ENCODE results near the gene GARNL3.
A peak's percentile ranks its signal among the peaks of the same experiment; 100 is the strongest.

GARNL3 gene

GRCh38 chr9:127384901-127385300, 120.3 kb downstream of the GARNL3 start:
- DNase-seq, result no peak
- H3K36me3 ChIP-seq (ENCODE audit: control insufficient read depth in 4 of 4, insufficient read depth in 4 of 4, low read length in 3 of 4), result no peaks in the 10 kb centered on the region
- no peak overlapping the region for H3K4me3 ChIP-seq (ENCODE audit: control insufficient read depth in 1 of 7, extremely low read depth in 1 of 7, insufficient read depth in 4 of 7, low read depth in 2 of 7, low read length in 6 of 7)
- peaks cover 0 to 3% (median 0%) of the 10 kb centered on the region in 5 experiments for H3K9me3 ChIP-seq (ENCODE audit: control extremely low read depth in 1 of 5, control insufficient read depth in 4 of 5, insufficient read depth in 2 of 5, low read depth in 1 of 5, low read length in 4 of 5)
- H3K27ac ChIP-seq (ENCODE audit: insufficient read depth in 1 of 2, low read depth in 1 of 2, low read length in 2 of 2, poor library complexity in 1 of 2, severe bottlenecking in 2 of 2), result no peak overlapping the region
- H3K27me3 ChIP-seq (replicated peaks in 2 of 5; ENCODE audit: control insufficient read depth in 4 of 5, insufficient read depth in 5 of 5, low read length in 4 of 5), result peaks cover 4 to 42% (median 8%) of the 10 kb centered on the region in 5 experiments
- WGBS (ENCODE audit: insufficient coverage), result 97% methylated on average over 13 of the region's 13 CpGs
- ChIA-PET POLR2A (no interaction called here), CTCF (no interaction called here)
- peaks cover under 1 to 20% (median 13%) of the 10 kb centered on the region in 4 experiments for H3K4me1 ChIP-seq (ENCODE audit: control extremely low read depth in 1 of 4, control insufficient read depth in 4 of 4, insufficient read depth in 4 of 4, low read length in 3 of 4)

DNA sequence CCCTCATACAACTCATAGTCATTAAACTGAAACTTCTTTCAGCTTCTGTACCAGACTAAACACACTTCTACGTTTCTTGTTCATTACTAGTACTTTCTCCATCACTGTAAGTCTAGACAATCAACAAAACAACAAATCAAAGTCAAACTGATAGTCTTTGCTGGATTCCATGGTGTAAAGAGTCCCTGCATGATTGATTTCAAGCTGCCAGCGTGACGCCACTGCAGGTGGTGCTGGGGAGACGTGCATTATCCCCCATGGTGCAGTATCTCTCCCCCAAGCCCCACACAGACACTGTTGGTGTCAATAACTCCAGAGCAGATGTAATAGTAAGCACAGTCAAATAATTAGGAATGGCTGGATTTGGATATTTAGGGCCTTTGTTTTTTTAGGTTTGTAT, 121.7 kb downstream of the GARNL3 start:
- no peak for DNase-seq
- Histone ChIP-seq H3K4me1 (ENCODE audit: control extremely low read depth in 1 of 4, control insufficient read depth in 4 of 4, insufficient read depth in 4 of 4, low read length in 3 of 4) (peaks cover 5 to 29% (median 17%) of the 10 kb centered on the region in 4 experiments), H3K9me3 (ENCODE audit: control extremely low read depth in 1 of 5, control insufficient read depth in 4 of 5, insufficient read depth in 2 of 5, low read depth in 1 of 5, low read length in 4 of 5) (no peaks in the 10 kb centered on the region), H3K27me3 (replicated peaks in 2 of 5; ENCODE audit: control insufficient read depth in 4 of 5, insufficient read depth in 5 of 5, low read length in 4 of 5) (peaks cover 3 to 42% (median 8%) of the 10 kb centered on the region in 5 experiments), H3K36me3 (ENCODE audit: control insufficient read depth in 4 of 4, insufficient read depth in 4 of 4, low read length in 3 of 4) (no peaks in the 10 kb centered on the region), H3K27ac (ENCODE audit: insufficient read depth in 1 of 2, low read depth in 1 of 2, low read length in 2 of 2, poor library complexity in 1 of 2, severe bottlenecking in 2 of 2) (no peak overlapping the region), H3K4me3 (ENCODE audit: control insufficient read depth in 1 of 7, extremely low read depth in 1 of 7, insufficient read depth in 4 of 7, low read depth in 2 of 7, low read length in 6 of 7) (no peak overlapping the region)
- 62% methylated on average over 3 of the region's 4 CpGs for WGBS (ENCODE audit: insufficient coverage)
- CTCF ChIA-PET, result no interaction called here
- POLR2A ChIA-PET, result no interaction called here

DNA sequence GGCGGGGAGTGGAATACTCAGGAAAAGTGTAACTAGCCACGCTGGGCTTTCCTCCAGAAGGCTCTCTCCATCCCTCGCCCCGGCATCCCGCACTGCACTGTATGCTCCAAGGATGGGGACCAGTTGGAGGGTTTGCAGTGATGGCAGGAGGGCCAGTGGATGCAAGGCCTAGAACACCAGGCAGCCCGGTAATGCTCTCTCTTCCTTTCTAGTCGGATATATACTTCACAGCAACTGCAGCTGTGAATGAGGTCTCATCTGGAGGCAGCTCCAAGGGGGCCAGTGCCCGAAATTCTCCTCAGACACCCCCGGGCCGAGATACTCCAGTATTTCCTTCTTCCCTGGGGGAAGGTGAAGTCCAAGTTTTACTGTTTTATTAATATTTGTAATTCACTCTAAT, 122.4 kb downstream of the GARNL3 start:
- DNase-seq, result no peak
- 88% methylated on average over 3 of the region's 10 CpGs for WGBS (ENCODE audit: insufficient coverage)
- POLR2A ChIA-PET, result no interaction called here
- H3K4me1 ChIP-seq (ENCODE audit: control extremely low read depth in 1 of 4, control insufficient read depth in 4 of 4, insufficient read depth in 4 of 4, low read length in 3 of 4), result peaks cover 5 to 29% (median 18%) of the 10 kb centered on the region in 4 experiments
- no peaks in the 10 kb centered on the region for H3K9me3 ChIP-seq (ENCODE audit: control extremely low read depth in 1 of 5, control insufficient read depth in 4 of 5, insufficient read depth in 2 of 5, low read depth in 1 of 5, low read length in 4 of 5)
- peaks cover 3 to 42% (median 8%) of the 10 kb centered on the region in 5 experiments for H3K27me3 ChIP-seq (replicated peaks in 2 of 5; ENCODE audit: control insufficient read depth in 4 of 5, insufficient read depth in 5 of 5, low read length in 4 of 5)
- H3K4me3 ChIP-seq (ENCODE audit: control insufficient read depth in 1 of 7, extremely low read depth in 1 of 7, insufficient read depth in 4 of 7, low read depth in 2 of 7, low read length in 6 of 7), result no peak overlapping the region
- no peak overlapping the region for H3K27ac ChIP-seq (ENCODE audit: insufficient read depth in 1 of 2, low read depth in 1 of 2, low read length in 2 of 2, poor library complexity in 1 of 2, severe bottlenecking in 2 of 2)
- CTCF ChIA-PET, result interaction anchor here (1.4 kb wide), 1 partner anchor 14 kb away, joined by 3 read pairs; no protein-coding TSS in a partner anchor
- no peaks in the 10 kb centered on the region for H3K36me3 ChIP-seq (ENCODE audit: control insufficient read depth in 4 of 4, insufficient read depth in 4 of 4, low read length in 3 of 4)

DNA sequence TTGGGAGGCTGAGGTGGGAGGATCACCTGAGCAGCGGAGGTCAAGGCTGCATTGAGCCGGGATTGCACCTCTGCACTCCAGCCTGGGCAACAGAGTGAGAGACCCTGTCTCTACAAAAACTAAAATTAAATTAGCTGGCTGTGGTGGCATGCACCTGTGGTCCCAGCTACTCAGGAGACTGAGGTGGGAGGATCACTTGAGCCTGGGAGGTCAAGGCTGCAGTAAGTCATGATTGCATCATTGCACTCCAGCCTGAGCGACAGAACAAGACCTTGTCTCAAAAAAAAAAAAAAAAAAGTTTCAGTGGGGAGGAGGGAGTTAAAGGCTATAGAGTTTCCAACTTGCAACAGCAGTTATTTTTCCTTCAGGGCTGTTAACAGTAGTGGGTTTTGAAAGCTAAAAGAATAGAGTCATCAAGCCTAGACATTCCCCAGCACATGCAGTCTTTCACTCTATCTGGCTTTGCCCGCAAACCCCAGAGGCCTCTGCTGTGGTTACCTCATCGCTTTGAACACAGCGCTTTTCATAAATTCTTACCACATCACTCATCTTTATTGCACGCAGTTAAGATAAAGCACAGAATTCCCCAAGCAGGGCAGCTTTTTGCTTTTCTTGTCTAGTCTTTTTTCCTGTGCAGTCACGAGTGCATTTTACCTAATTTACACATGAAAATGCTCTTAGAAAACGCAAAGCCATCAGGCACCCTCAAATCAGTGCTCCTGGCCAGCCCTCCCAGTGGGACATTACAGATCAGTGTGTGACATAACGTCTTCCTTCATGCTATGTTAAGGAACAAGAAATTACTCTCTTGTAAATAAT, 123.7 kb downstream of the GARNL3 start:
- H3K4me3 ChIP-seq (ENCODE audit: control insufficient read depth in 1 of 7, extremely low read depth in 1 of 7, insufficient read depth in 4 of 7, low read depth in 2 of 7, low read length in 6 of 7), result no peak overlapping the region
- H3K27me3 ChIP-seq (replicated peaks in 2 of 5; ENCODE audit: control insufficient read depth in 4 of 5, insufficient read depth in 5 of 5, low read length in 4 of 5), result peaks cover 3 to 36% (median 5%) of the 10 kb centered on the region in 5 experiments
- WGBS (ENCODE audit: insufficient coverage), result 28% methylated on average over 6 of the region's 10 CpGs
- H3K9me3 ChIP-seq (ENCODE audit: control extremely low read depth in 1 of 5, control insufficient read depth in 4 of 5, insufficient read depth in 2 of 5, low read depth in 1 of 5, low read length in 4 of 5), result no peaks in the 10 kb centered on the region
- ChIA-PET CTCF (interaction anchor here (0.6 to 1.8 kb wide), 4 partner anchors 11 to 383 kb away, joined by 3 to 6 read pairs (median 3); no protein-coding TSS in a partner anchor), POLR2A (interaction anchor here (1.2 kb wide), 1 partner anchor 69 kb away, joined by 3 read pairs; no protein-coding TSS in a partner anchor)
- H3K4me1 ChIP-seq (ENCODE audit: control extremely low read depth in 1 of 4, control insufficient read depth in 4 of 4, insufficient read depth in 4 of 4, low read length in 3 of 4), result peaks cover 5 to 36% (median 20%) of the 10 kb centered on the region in 4 experiments
- H3K36me3 ChIP-seq (ENCODE audit: control insufficient read depth in 4 of 4, insufficient read depth in 4 of 4, low read length in 3 of 4), result no peaks in the 10 kb centered on the region
- peak; percentile 74 to 91 (median 90) for DNase-seq
- no peak overlapping the region for H3K27ac ChIP-seq (ENCODE audit: insufficient read depth in 1 of 2, low read depth in 1 of 2, low read length in 2 of 2, poor library complexity in 1 of 2, severe bottlenecking in 2 of 2)

DNA sequence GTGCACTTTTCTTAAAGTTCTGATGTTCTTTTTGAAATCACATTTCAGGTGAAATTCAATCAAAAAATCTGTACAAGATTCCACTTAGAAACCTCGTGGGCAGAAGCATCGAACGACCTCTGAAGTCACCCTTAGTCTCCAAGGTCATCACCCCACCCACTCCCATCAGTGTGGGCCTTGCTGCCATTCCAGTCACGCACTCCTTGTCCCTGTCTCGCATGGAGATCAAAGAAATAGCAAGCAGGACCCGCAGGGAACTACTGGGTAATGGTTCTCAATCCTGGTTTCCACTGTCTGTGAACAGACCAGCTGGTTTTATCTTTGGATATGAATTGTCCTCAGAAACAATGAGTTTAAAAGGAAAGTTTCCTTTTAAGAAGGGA, 124.3 kb downstream of the GARNL3 start:
- H3K27ac ChIP-seq (ENCODE audit: insufficient read depth in 1 of 2, low read depth in 1 of 2, low read length in 2 of 2, poor library complexity in 1 of 2, severe bottlenecking in 2 of 2), result no peak overlapping the region
- no peak overlapping the region for H3K4me3 ChIP-seq (ENCODE audit: control insufficient read depth in 1 of 7, extremely low read depth in 1 of 7, insufficient read depth in 4 of 7, low read depth in 2 of 7, low read length in 6 of 7)
- POLR2A ChIA-PET, result interaction anchor here (1.2 kb wide), 1 partner anchor 70 kb away, joined by 3 read pairs; no protein-coding TSS in a partner anchor
- H3K4me1 ChIP-seq (ENCODE audit: control extremely low read depth in 1 of 4, control insufficient read depth in 4 of 4, insufficient read depth in 4 of 4, low read length in 3 of 4), result peaks cover 5 to 36% (median 20%) of the 10 kb centered on the region in 4 experiments
- no peaks in the 10 kb centered on the region for H3K9me3 ChIP-seq (ENCODE audit: control extremely low read depth in 1 of 5, control insufficient read depth in 4 of 5, insufficient read depth in 2 of 5, low read depth in 1 of 5, low read length in 4 of 5)
- H3K27me3 ChIP-seq (replicated peaks in 2 of 5; ENCODE audit: control insufficient read depth in 4 of 5, insufficient read depth in 5 of 5, low read length in 4 of 5), result peaks cover 3 to 32% (median 4%) of the 10 kb centered on the region in 5 experiments
- no peaks in the 10 kb centered on the region for H3K36me3 ChIP-seq (ENCODE audit: control insufficient read depth in 4 of 4, insufficient read depth in 4 of 4, low read length in 3 of 4)
- CTCF ChIA-PET, result interaction anchor here (0.6 to 1.8 kb wide), 2 partner anchors 11 to 384 kb away, joined by 3 to 6 read pairs; no protein-coding TSS in a partner anchor
- DNase-seq, result no peak
- 88% methylated on average over 6 of the region's 6 CpGs for WGBS (ENCODE audit: insufficient coverage)

- peaks cover 3 to 25% (median 4%) of the 10 kb centered on the region in 5 experiments for H3K27me3 ChIP-seq (replicated peaks in 2 of 5; ENCODE audit: control insufficient read depth in 4 of 5, insufficient read depth in 5 of 5, low read length in 4 of 5)
- H3K9me3 ChIP-seq (ENCODE audit: control extremely low read depth in 1 of 5, control insufficient read depth in 4 of 5, insufficient read depth in 2 of 5, low read depth in 1 of 5, low read length in 4 of 5), result no peaks in the 10 kb centered on the region
- no peaks in the 10 kb centered on the region for H3K36me3 ChIP-seq (ENCODE audit: control insufficient read depth in 4 of 4, insufficient read depth in 4 of 4, low read length in 3 of 4)
- no peak overlapping the region for H3K27ac ChIP-seq (ENCODE audit: insufficient read depth in 1 of 2, low read depth in 1 of 2, low read length in 2 of 2, poor library complexity in 1 of 2, severe bottlenecking in 2 of 2)
- ChIA-PET CTCF (interaction anchor here (0.6 to 1.8 kb wide), 2 partner anchors 10 to 18 kb away, joined by 5 to 6 read pairs; no protein-coding TSS in a partner anchor), POLR2A (no interaction called here)
- DNase-seq, result no peak
- H3K4me3 ChIP-seq (ENCODE audit: control insufficient read depth in 1 of 7, extremely low read depth in 1 of 7, insufficient read depth in 4 of 7, low read depth in 2 of 7, low read length in 6 of 7), result peak overlapping the region in 1 of 7 experiments; percentile 12
- H3K4me1 ChIP-seq (ENCODE audit: control extremely low read depth in 1 of 4, control insufficient read depth in 4 of 4, insufficient read depth in 4 of 4, low read length in 3 of 4), result peaks cover 5 to 36% (median 20%) of the 10 kb centered on the region in 4 experiments
- WGBS (ENCODE audit: insufficient coverage), result 10% methylated on average over 1 of the region's 4 CpGs
Observed at GRCh38 chr9:127389381-127390247, 125.0 kb downstream of the GARNL3 start.
